Neural progenitor cell (in vitro differentiated cells): Measurements from ENCODE around the gene PPP2R3A. TPM values are rescaled to one million over a fixed set of nuclear protein-coding genes. Genes with fewer than 3 reads are reported as not detected.

Experiments used
- DNase-seq: peaks from one replicate; pipeline ENCODE4 v3.0.0-alpha.2; 2016; ENCODE audit warnings: low spot score
- H2AFZ ChIP-seq: fragments of 200-600 bp; sonication (generic); replicated peaks from 2 replicates; pipeline ENCODE4 v1.6.1; 2016; ENCODE audit warnings: antibody characterized with exemption
- H3F3A ChIP-seq: fragments of 200-600 bp; sonication (generic); 2 replicates; pipeline ENCODE4 v1.6.1; 2016; ENCODE audit warnings: antibody characterized with exemption, low read depth
- H3K27ac ChIP-seq: fragments of 200-600 bp; sonication (generic); 2 replicates; pipeline ENCODE4 v1.5.1; 2016; ENCODE audit warnings: mild to moderate bottlenecking
- H3K27me3 ChIP-seq: fragments of 200-600 bp; sonication (generic); 2 replicates; pipeline ENCODE4 v1.6.1; 2016; ENCODE audit warnings: mild to moderate bottlenecking, moderate library complexity
- H3K36me3 ChIP-seq: fragments of 200-600 bp; sonication (generic); 2 replicates; pipeline ENCODE4 v1.5.1; 2016
- H3K4me1 ChIP-seq: fragments of 200-600 bp; sonication (generic); 2 replicates; pipeline ENCODE4 v1.6.1; 2016; ENCODE audit warnings: mixed run types
- H3K4me2 ChIP-seq: fragments of 200-600 bp; sonication (generic); 2 replicates; pipeline ENCODE4 v1.6.1; 2016
- H3K4me3 ChIP-seq: fragments of 200-600 bp; sonication (generic); 2 replicates; pipeline ENCODE4 v1.5.1; 2016
- H3K79me2 ChIP-seq: fragments of 200-600 bp; sonication (generic); 2 replicates; pipeline ENCODE4 v1.6.1; 2016; ENCODE audit warnings: low read depth
- H3K9ac ChIP-seq: fragments of 200-600 bp; sonication (generic); 2 replicates; pipeline ENCODE4 v1.6.1; 2016
- H3K9me3 ChIP-seq: fragments of 200-600 bp; sonication (generic); 2 replicates; pipeline ENCODE4 v1.5.1; 2016; ENCODE audit warnings: low read depth
- H4K20me1 ChIP-seq: fragments of 200-600 bp; sonication (generic); 2 replicates; pipeline ENCODE4 v1.6.1; 2016; ENCODE audit warnings: low read depth
- H3K27ac Mint-ChIP-seq: 3 replicates; pipeline ENCODE4 v1.8.0; 2021; ENCODE audit warnings: mixed read lengths
- H3K27me3 Mint-ChIP-seq: 2 replicates; pipeline ENCODE4 v1.8.0; 2022; ENCODE audit warnings: low read depth, mild to moderate bottlenecking, inconsistent platforms, moderate library complexity, mixed read lengths; ENCODE audit not compliant: insufficient read depth
- H3K36me3 Mint-ChIP-seq: 3 replicates; pipeline ENCODE4 v1.8.0; 2021; ENCODE audit warnings: mixed read lengths
- H3K4me1 Mint-ChIP-seq: 3 replicates; pipeline ENCODE4 v1.8.0; 2021; ENCODE audit warnings: mixed read lengths
- H3K4me3 Mint-ChIP-seq: 3 replicates; pipeline ENCODE4 v1.8.0; 2021; ENCODE audit warnings: mild to moderate bottlenecking, moderate library complexity, mixed read lengths
- H3K9me3 Mint-ChIP-seq: 3 replicates; pipeline ENCODE4 v1.8.0; 2020; ENCODE audit warnings: mixed read lengths
- CTCF ChIP-seq: fragments of 200-600 bp; sonication (generic); IDR thresholded peaks from 2 replicates; pipeline ENCODE4 v1.5.1; 2017; ENCODE audit warnings: antibody characterized with exemption, mild to moderate bottlenecking
- EZH2 ChIP-seq: fragments of 200-600 bp; sonication (generic); IDR thresholded peaks from 2 replicates; pipeline ENCODE4 v1.6.1; 2017; ENCODE audit warnings: antibody characterized with exemption, mild to moderate bottlenecking, moderate library complexity
- EZH2phosphoT487 ChIP-seq: fragments of 200-600 bp; sonication (generic); IDR thresholded peaks from 2 replicates; pipeline ENCODE4 v1.6.1; 2017; ENCODE audit warnings: antibody characterized with exemption
- total RNA-seq: library from RNA; depleted of rRNA; stranded (reverse); fragments of >200 nt; gene quantifications from 2 replicates; pipeline ENCODE4 v1.2.3, GENCODE V29; 2015; ENCODE audit warnings: low replicate concordance

PPP2R3A gene
- total RNA-seq, result 24.1 and 41.5 TPM in 2 replicates

GRCh38 chr3:135965506-135966270 is at the start of gene PPP2R3A:
Gene PPP2R3A (plus strand): TSS chr3:135965728. CDS start chr3:136001499, 35,771 bp downstream.
- H3F3A ChIP-seq, result peaks cover 30% of the 10 kb centered on the region
- peaks cover under 1% of the 10 kb centered on the region for H3K9me3 ChIP-seq
- H3K27me3 ChIP-seq, result no peaks in the 10 kb centered on the region
- peaks cover 23% of the 10 kb centered on the region for H3K4me1 Mint-ChIP-seq
- no peaks in the 10 kb centered on the region for H3K27me3 Mint-ChIP-seq
- H3K4me2 ChIP-seq, result peak within 1 kb of the TSS; percentile 97
- peak within 1 kb of the TSS; percentile 70 for H3K27ac Mint-ChIP-seq
- H3K79me2 ChIP-seq, result peaks cover 43% of the 10 kb centered on the region
- peaks cover 10% of the 10 kb centered on the region for H4K20me1 ChIP-seq
- no peak for TF ChIP-seq EZH2
- TF ChIP-seq CTCF, result no peak
- TF ChIP-seq EZH2phosphoT487, result no peak
- H3K4me1 ChIP-seq, result peaks cover 17% of the 10 kb centered on the region
- no peaks in the 10 kb centered on the region for H3K36me3 ChIP-seq
- peaks cover 13% of the 10 kb centered on the region for H3K9me3 Mint-ChIP-seq
- H3K4me3 ChIP-seq, result peak within 1 kb of the TSS; percentile 86
- DNase-seq, result peak; percentile 98
- H3K9ac ChIP-seq, result peak within 1 kb of the TSS; percentile 74
- peaks cover 10% of the 10 kb centered on the region for H3K36me3 Mint-ChIP-seq
- peak within 1 kb of the TSS; percentile 91 for H3K4me3 Mint-ChIP-seq
- H3K27ac ChIP-seq, result peak within 1 kb of the TSS; percentile 79
- peak within 1 kb of the TSS; percentile 89 for H2AFZ ChIP-seq

GRCh38 chr3:135916310-135916709 is 49.2 kb upstream of the PPP2R3A start:
- no peaks in the 10 kb centered on the region for H3K4me1 ChIP-seq
- H3K36me3 ChIP-seq, result no peaks in the 10 kb centered on the region
- no peaks in the 10 kb centered on the region for H3K27me3 ChIP-seq
- H3K79me2 ChIP-seq, result no peaks in the 10 kb centered on the region
- no peak for DNase-seq
- H3K27ac ChIP-seq, result no peak overlapping the region
- H3K4me1 Mint-ChIP-seq, result no peaks in the 10 kb centered on the region
- TF ChIP-seq CTCF (no peak), EZH2phosphoT487 (no peak), EZH2 (no peak)
- H3K27me3 Mint-ChIP-seq, result no peaks in the 10 kb centered on the region
- H2AFZ ChIP-seq, result no peak overlapping the region
- H3K9ac ChIP-seq, result no peak overlapping the region
- no peaks in the 10 kb centered on the region for H4K20me1 ChIP-seq
- H3K36me3 Mint-ChIP-seq, result no peaks in the 10 kb centered on the region
- no peak overlapping the region for H3K27ac Mint-ChIP-seq
- H3F3A ChIP-seq, result no peaks in the 10 kb centered on the region
- no peaks in the 10 kb centered on the region for H3K9me3 Mint-ChIP-seq
- H3K4me2 ChIP-seq, result no peak overlapping the region
- H3K4me3 ChIP-seq, result no peak overlapping the region
- H3K4me3 Mint-ChIP-seq, result no peak overlapping the region
- no peaks in the 10 kb centered on the region for H3K9me3 ChIP-seq

- TF ChIP-seq EZH2phosphoT487, result no peak
- no peak for TF ChIP-seq EZH2
- no peak for TF ChIP-seq CTCF
- no peaks in the 10 kb centered on the region for H3K9me3 Mint-ChIP-seq
- Histone ChIP-seq H3K27me3 (no peaks in the 10 kb centered on the region), H3K9ac (no peak overlapping the region), H3F3A (no peaks in the 10 kb centered on the region), H3K79me2 (no peaks in the 10 kb centered on the region), H3K36me3 (no peaks in the 10 kb centered on the region), H3K4me3 (no peak overlapping the region), H3K4me2 (no peak overlapping the region), H3K27ac (no peak overlapping the region), H4K20me1 (no peaks in the 10 kb centered on the region), H3K4me1 (no peaks in the 10 kb centered on the region), H2AFZ (no peak overlapping the region), H3K9me3 (no peaks in the 10 kb centered on the region)
- H3K4me1 Mint-ChIP-seq, result no peaks in the 10 kb centered on the region
- H3K27ac Mint-ChIP-seq, result no peak overlapping the region
- H3K27me3 Mint-ChIP-seq, result no peaks in the 10 kb centered on the region
- H3K4me3 Mint-ChIP-seq, result no peak overlapping the region
- no peak for DNase-seq
- H3K36me3 Mint-ChIP-seq, result no peaks in the 10 kb centered on the region
Measured at GRCh38 chr3:135917076-135917475, 48.5 kb upstream of the PPP2R3A start.
